Stomach (tissue), 4 donors: ENCODE data around the gene TMEM242.

ENCODE experiments used
- CTCF ChIP-seq, 7 experiments: fragments of 450-650 bp in 4 of 7; fragments of 200-600 bp in 3 of 7; sonication (generic) in 3 of 7; IDR thresholded peaks; one replicate each; pipeline ENCODE4 v1.5.1; 2016 to 2019; ENCODE audit warnings: antibody characterized with exemption in 7 of 7, control low read depth in 2 of 7, mild to moderate bottlenecking in 1 of 7
- EP300 ChIP-seq: sonication (generic); formaldehyde crosslinking; IDR thresholded peaks from one replicate; pipeline ENCODE4 v1.6.1; 2017; ENCODE audit warnings: antibody characterized with exemption
- POLR2AphosphoS5 ChIP-seq, 3 donors: sonication (generic); formaldehyde crosslinking; IDR thresholded peaks; one replicate each; pipeline ENCODE4 v1.6.1; 2016; ENCODE audit warnings: antibody characterized with exemption in 3 of 3

- TF ChIP-seq CTCF (IDR thresholded peaks at IDR 0.05) (no peak), EP300 (no peak), POLR2AphosphoS5 (IDR thresholded peaks at IDR 0.05) (no peak)
These were observed 36.0 kb downstream of the TMEM242 start for GRCh38 chr6:157287247-157287850.
